ENCODE data around the gene PTPRM. TPM values are rescaled to one million over a fixed set of nuclear protein-coding genes. Genes with fewer than 3 reads are reported as not detected.
A peak's percentile ranks its signal among the peaks of the same experiment; 100 is the strongest.

Gene PTPRM
- polyA plus RNA-seq, 1 donor from 2014 or later, result 126 TPM

DNA sequence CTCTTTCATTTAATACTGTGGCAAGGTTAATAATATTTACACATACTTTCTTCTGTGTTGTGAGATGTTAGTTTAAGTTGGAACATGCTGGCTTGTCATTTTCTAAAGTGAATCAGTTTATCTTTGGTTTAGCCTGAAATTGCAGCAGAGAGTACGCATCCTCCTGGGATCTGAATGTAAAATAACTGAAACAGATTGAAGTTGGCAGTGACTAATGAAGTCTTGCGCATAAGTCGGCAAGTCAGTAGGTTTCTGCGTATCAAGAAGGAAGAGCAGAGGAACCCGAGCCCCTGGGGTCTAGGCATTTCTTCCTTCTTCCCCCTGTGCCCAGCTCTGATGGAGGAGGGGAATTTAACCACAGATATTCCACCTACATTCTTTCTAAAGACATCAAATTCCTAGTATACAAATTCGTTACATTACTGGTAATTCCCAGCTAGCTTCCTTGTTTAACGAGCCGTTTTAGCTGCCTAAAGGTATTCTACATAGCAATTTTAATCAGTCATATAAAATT lies 650.0 kb downstream of the PTPRM start:
- Histone ChIP-seq H3K9me2 (ENCODE audit: insufficient read depth, low read length) (no peaks in the 10 kb centered on the region), H3K27me3 (ENCODE audit: insufficient read depth, low read depth, low read length) (no peaks in the 10 kb centered on the region), H3K79me2 (replicated peaks; ENCODE audit: insufficient read depth, low read length) (no peaks in the 10 kb centered on the region), H3K9ac (ENCODE audit: low read length) (no peak overlapping the region), H3K4me3 (ENCODE audit: low read length) (peak overlapping the region; percentile 20), H3K9me3 (ENCODE audit: low read length) (no peaks in the 10 kb centered on the region), H3K4me2 (ENCODE audit: low read length) (peak overlapping the region; percentile 41), H3K36me3 (ENCODE audit: insufficient read depth, low read length) (no peaks in the 10 kb centered on the region), H2AFZ (ENCODE audit: low read depth, low read length) (no peak overlapping the region), H3K27ac (ENCODE audit: low read length) (no peak overlapping the region), H4K20me1 (ENCODE audit: insufficient read depth) (no peaks in the 10 kb centered on the region), H3F3A (ENCODE audit: insufficient read depth, low read length, poor library complexity, severe bottlenecking) (no peaks in the 10 kb centered on the region)
- peak; percentile 38 for TF ChIP-seq POLR2AphosphoS5 (IDR thresholded peaks at IDR 0.05)
- TF ChIP-seq MXI1 (conservative IDR thresholded peaks at IDR 0.05; ENCODE audit: poor library complexity, severe bottlenecking), result no peak

DNA sequence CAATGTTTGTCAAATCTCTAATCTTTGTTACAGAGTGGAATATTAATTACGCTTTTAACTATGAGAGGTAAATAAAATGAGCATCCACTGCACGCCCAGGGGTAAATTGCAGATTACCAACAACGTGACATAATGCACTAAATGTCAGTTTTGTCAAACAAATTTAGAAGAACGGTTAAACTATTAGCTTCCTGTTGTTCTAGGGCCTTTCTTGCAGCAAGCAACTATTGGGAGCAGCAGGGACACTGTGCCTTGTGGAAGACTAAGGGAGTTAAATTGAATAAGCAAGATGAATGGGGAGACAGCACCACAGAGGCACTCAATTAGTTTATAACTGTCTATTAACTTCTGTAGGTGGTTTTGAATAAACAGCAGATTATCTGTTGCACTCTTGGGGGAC lies 651.1 kb downstream of the PTPRM start:
- Histone ChIP-seq H2AFZ (ENCODE audit: low read depth, low read length) (no peak overlapping the region), H3F3A (ENCODE audit: insufficient read depth, low read length, poor library complexity, severe bottlenecking) (no peaks in the 10 kb centered on the region), H3K79me2 (replicated peaks; ENCODE audit: insufficient read depth, low read length) (no peaks in the 10 kb centered on the region), H3K27me3 (ENCODE audit: insufficient read depth, low read depth, low read length) (no peaks in the 10 kb centered on the region), H3K9me3 (ENCODE audit: low read length) (no peaks in the 10 kb centered on the region), H3K36me3 (ENCODE audit: insufficient read depth, low read length) (no peaks in the 10 kb centered on the region), H4K20me1 (ENCODE audit: insufficient read depth) (no peaks in the 10 kb centered on the region), H3K9ac (ENCODE audit: low read length) (no peak overlapping the region), H3K27ac (ENCODE audit: low read length) (no peak overlapping the region), H3K4me2 (ENCODE audit: low read length) (no peak overlapping the region), H3K9me2 (ENCODE audit: insufficient read depth, low read length) (no peaks in the 10 kb centered on the region), H3K4me3 (ENCODE audit: low read length) (no peak overlapping the region)
- TF ChIP-seq EZH2 (IDR thresholded peaks at IDR 0.05; ENCODE audit: borderline replicate concordance, insufficient read depth, low read length, poor library complexity, severe bottlenecking) (no peak), MXI1 (conservative IDR thresholded peaks at IDR 0.05; ENCODE audit: poor library complexity, severe bottlenecking) (no peak), POLR2AphosphoS5 (IDR thresholded peaks at IDR 0.05) (no peak), EP300 (conservative IDR thresholded peaks at IDR 0.05; ENCODE audit: poor library complexity, severe bottlenecking) (no peak), RAD21 (conservative IDR thresholded peaks at IDR 0.05) (no peak), TAF1 (IDR thresholded peaks at IDR 0.05; ENCODE audit: low read depth) (no peak), SMC3 (conservative IDR thresholded peaks at IDR 0.05; ENCODE audit: poor library complexity) (no peak)
- TF ChIP-seq, protein P1, sequence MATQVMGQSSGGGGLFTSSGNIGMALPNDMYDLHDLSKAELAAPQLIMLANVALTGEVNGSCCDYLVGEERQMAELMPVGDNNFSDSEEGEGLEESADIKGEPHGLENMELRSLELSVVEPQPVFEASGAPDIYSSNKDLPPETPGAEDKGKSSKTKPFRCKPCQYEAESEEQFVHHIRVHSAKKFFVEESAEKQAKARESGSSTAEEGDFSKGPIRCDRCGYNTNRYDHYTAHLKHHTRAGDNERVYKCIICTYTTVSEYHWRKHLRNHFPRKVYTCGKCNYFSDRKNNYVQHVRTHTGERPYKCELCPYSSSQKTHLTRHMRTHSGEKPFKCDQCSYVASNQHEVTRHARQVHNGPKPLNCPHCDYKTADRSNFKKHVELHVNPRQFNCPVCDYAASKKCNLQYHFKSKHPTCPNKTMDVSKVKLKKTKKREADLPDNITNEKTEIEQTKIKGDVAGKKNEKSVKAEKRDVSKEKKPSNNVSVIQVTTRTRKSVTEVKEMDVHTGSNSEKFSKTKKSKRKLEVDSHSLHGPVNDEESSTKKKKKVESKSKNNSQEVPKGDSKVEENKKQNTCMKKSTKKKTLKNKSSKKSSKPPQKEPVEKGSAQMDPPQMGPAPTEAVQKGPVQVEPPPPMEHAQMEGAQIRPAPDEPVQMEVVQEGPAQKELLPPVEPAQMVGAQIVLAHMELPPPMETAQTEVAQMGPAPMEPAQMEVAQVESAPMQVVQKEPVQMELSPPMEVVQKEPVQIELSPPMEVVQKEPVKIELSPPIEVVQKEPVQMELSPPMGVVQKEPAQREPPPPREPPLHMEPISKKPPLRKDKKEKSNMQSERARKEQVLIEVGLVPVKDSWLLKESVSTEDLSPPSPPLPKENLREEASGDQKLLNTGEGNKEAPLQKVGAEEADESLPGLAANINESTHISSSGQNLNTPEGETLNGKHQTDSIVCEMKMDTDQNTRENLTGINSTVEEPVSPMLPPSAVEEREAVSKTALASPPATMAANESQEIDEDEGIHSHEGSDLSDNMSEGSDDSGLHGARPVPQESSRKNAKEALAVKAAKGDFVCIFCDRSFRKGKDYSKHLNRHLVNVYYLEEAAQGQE (IDR thresholded peaks at IDR 0.05; ENCODE audit: borderline replicate concordance), result no peak
- TF ChIP-seq, protein P2, sequence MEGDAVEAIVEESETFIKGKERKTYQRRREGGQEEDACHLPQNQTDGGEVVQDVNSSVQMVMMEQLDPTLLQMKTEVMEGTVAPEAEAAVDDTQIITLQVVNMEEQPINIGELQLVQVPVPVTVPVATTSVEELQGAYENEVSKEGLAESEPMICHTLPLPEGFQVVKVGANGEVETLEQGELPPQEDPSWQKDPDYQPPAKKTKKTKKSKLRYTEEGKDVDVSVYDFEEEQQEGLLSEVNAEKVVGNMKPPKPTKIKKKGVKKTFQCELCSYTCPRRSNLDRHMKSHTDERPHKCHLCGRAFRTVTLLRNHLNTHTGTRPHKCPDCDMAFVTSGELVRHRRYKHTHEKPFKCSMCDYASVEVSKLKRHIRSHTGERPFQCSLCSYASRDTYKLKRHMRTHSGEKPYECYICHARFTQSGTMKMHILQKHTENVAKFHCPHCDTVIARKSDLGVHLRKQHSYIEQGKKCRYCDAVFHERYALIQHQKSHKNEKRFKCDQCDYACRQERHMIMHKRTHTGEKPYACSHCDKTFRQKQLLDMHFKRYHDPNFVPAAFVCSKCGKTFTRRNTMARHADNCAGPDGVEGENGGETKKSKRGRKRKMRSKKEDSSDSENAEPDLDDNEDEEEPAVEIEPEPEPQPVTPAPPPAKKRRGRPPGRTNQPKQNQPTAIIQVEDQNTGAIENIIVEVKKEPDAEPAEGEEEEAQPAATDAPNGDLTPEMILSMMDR (IDR thresholded peaks at IDR 0.05; ENCODE audit: poor library complexity, severe bottlenecking), result no peak
